ENCODE measurements around the gene PPP6R2. TPM values are rescaled to one million over a fixed set of nuclear protein-coding genes. Genes with fewer than 3 reads are reported as not detected.
A peak's percentile ranks its signal among the peaks of the same experiment; 100 is the strongest.

PPP6R2 gene
- total and polyA plus RNA-seq, 9 of the 15 experiments (the other 6 are each of a cell fraction or from before 2014, with no cell fraction given): 0.32 to 39.8 (median 21.4) TPM

- TF ChIP-seq GTF2E2 (tag; IDR thresholded peaks at IDR 0.05) (no peak), NCOA1 (IDR thresholded peaks at IDR 0.05; ENCODE audit: low read depth) (no peak), TRIM24 (IDR thresholded peaks at IDR 0.05) (no peak), MAX (CRISPR knock-in tag; IDR thresholded peaks at IDR 0.05) (no peak), REST (IDR thresholded peaks at IDR 0.05; ENCODE audit: borderline replicate concordance) (no peak), REST (CRISPR knock-in tag; IDR thresholded peaks at IDR 0.05; ENCODE audit: low read depth) (no peak), TCF7 (IDR thresholded peaks at IDR 0.05; ENCODE audit: borderline replicate concordance) (no peak), NCOR1 (IDR thresholded peaks at IDR 0.05) (peak; percentile 79), CXXC5 (CRISPR knock-in tag; IDR thresholded peaks at IDR 0.05) (peak; percentile 50), ZKSCAN8 (CRISPR knock-in tag; IDR thresholded peaks at IDR 0.05) (no peak), CREB1 (IDR thresholded peaks at IDR 0.05) (no peak), CREB1 (CRISPR knock-in tag; IDR thresholded peaks at IDR 0.05) (no peak), PHF8 (IDR thresholded peaks at IDR 0.05; ENCODE audit: borderline replicate concordance, low read length) (peak; percentile 34; the same call in 1 of the 2 replicates), KDM5B (IDR thresholded peaks at IDR 0.05; ENCODE audit: insufficient replicate concordance, low read depth, low read length) (no peak), DLX4 (CRISPR knock-in tag; IDR thresholded peaks at IDR 0.05) (no peak), ZNF589 (CRISPR knock-in tag; IDR thresholded peaks at IDR 0.05; ENCODE audit: low read depth) (no peak), CHD4 (IDR thresholded peaks at IDR 0.05; ENCODE audit: insufficient read depth, insufficient replicate concordance, low read depth, low read length, poor library complexity, severe bottlenecking) (no peak), TBL1XR1 (IDR thresholded peaks at IDR 0.05; ENCODE audit: low read length in 2 of 2) (no peak), ZNF764 (CRISPR knock-in tag; IDR thresholded peaks at IDR 0.05; ENCODE audit: low read depth) (no peak), RBFOX2 (IDR thresholded peaks at IDR 0.05; ENCODE audit: low read depth, low read length) (peak; percentile 58)
These were observed 28.5 kb upstream of the PPP6R2 start (continued) for GRCh38 chr22:50314455-50315288.
